Measurements from ENCODE around the gene MYLIP.

MYLIP gene

DNA sequence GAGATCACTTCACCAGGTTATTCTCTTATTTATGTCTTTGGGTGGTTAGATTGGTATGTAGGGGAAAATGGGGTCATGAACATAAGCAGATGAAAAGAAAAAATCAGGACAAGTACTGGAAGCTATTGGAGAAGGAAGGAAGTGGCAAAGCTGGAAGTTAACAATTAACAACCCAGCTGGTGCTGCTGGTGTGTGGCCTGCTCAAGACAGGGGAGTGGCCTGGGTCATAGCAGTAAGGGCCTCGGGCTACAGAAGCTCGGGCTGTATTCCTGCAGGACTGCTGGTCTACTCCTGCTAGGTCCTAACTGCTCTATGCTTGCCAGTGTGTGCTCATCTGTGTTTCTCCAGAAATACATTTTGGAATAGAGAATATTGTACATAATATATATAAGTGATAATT lies 19.6 kb downstream of the MYLIP start:
- FAIRE-seq = no peak
- DNase-seq (ENCODE audit: insufficient read length, low spot score) = no peak
- TF ChIP-seq, protein P1, sequence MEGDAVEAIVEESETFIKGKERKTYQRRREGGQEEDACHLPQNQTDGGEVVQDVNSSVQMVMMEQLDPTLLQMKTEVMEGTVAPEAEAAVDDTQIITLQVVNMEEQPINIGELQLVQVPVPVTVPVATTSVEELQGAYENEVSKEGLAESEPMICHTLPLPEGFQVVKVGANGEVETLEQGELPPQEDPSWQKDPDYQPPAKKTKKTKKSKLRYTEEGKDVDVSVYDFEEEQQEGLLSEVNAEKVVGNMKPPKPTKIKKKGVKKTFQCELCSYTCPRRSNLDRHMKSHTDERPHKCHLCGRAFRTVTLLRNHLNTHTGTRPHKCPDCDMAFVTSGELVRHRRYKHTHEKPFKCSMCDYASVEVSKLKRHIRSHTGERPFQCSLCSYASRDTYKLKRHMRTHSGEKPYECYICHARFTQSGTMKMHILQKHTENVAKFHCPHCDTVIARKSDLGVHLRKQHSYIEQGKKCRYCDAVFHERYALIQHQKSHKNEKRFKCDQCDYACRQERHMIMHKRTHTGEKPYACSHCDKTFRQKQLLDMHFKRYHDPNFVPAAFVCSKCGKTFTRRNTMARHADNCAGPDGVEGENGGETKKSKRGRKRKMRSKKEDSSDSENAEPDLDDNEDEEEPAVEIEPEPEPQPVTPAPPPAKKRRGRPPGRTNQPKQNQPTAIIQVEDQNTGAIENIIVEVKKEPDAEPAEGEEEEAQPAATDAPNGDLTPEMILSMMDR (IDR thresholded peaks at IDR 0.05; ENCODE audit: insufficient read depth, missing control alignments) = no peak

- DNase-seq (ENCODE audit: insufficient read length, low spot score) (no peak), FAIRE-seq (no peak)
- TF ChIP-seq, protein P1 (IDR thresholded peaks at IDR 0.05; ENCODE audit: insufficient read depth, missing control alignments) = no peak
These were observed 20.4 kb downstream of the MYLIP start for GRCh38 chr6:16149305-16149704.

DNA sequence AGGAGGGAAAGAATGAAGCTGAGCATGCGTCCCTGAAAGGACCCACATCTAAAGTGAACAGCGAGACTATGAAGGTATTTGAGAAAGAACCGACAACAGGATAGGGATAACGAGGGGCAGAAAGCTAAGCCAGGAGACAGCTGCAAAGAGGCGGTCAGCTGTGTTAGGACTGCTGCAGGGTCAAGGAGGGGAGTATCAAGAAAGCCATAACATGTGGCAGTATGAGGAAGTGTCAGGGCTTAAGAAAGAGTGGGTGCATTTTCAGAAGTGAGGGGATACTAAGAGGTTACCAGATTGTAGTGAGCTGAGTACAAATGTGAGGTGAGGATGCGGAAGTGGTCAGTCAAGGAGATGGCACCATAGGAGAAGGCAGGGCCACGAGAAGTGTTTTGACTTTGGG lies 21.2 kb downstream of the MYLIP start:
- FAIRE-seq (no peak), DNase-seq (ENCODE audit: insufficient read length, low spot score) (no peak)
- TF ChIP-seq, protein P1 (IDR thresholded peaks at IDR 0.05; ENCODE audit: insufficient read depth, missing control alignments) = no peak

GRCh38 chr6:16153211-16153820 lies 24.4 kb downstream of the MYLIP start:
- TF ChIP-seq, protein P1 (IDR thresholded peaks at IDR 0.05; ENCODE audit: insufficient read depth, missing control alignments) = no peak
- DNase-seq (ENCODE audit: insufficient read length, low spot score) (no peak), FAIRE-seq (no peak)

DNA sequence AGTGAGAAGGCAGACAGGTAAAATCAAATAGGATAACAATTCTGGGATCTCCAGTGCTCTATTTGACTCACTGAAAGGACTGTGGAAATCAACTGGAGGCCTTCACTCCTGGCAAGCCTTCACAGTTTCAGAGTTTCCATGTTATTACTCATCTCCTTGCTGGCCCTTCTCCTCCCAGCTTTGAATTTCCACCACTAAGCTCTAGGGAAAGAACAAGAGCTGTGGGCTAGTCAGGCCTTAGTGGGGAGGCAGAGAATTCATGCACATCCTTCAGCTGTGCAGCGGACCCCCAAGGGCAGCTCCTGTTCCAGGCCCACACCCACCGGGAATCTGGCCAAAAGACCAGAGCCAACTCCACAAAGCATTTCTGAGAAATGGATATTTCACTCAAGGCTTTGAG lies 26.0 kb downstream of the MYLIP start:
- FAIRE-seq (no peak), DNase-seq (ENCODE audit: insufficient read length, low spot score) (no peak)
- TF ChIP-seq, protein P1 (IDR thresholded peaks at IDR 0.05; ENCODE audit: insufficient read depth, missing control alignments) = no peak

DNA sequence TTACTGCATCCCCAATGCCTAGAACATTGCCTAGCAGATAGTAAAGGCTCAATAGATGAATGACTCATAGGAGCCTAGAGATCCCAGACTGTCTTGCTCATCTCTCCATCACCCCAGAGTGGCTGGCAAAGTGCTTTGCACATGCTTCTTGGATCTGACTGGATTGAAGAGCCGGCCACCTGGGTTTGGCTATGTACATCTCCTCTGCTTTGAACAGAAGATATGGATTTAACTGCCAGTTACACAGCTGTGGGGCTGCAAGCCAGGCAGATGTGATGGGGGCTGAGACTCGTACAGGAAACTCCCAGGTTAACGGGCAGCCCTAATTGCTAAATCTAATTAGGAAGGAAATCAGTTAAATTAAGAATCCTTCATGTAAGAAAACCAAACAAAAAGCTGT lies 28.6 kb downstream of the MYLIP start:
- FAIRE-seq (no peak), DNase-seq (ENCODE audit: insufficient read length, low spot score) (no peak)

DNA sequence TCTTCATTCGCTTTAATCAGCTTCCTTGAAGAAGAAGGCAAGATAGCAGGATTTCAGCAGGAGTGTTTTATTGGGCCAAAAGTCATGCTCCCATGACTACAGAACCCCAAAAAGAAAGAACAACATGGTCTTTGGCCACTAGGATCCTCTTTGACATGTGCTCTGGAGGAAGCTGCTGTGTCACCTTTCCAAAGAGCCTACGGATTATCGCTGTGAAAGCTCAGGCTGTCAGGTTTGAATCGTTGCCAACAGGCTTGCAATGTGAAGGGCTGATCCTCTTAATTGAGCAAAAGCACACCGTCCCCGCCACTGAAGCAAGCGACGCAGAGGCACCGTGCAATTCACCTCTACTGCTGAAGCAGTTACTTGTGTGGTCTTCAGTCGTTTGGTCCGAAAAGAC lies 29.0 kb downstream of the MYLIP start:
- peak; percentile 83 for FAIRE-seq
- TF ChIP-seq, protein P1 (IDR thresholded peaks at IDR 0.05; ENCODE audit: insufficient read depth, missing control alignments) = no peak
- DNase-seq (ENCODE audit: insufficient read length, low spot score) = peak; percentile 68

More for the DNA sequence above, 28.6 kb downstream of the MYLIP start:
- TF ChIP-seq, protein P1 (IDR thresholded peaks at IDR 0.05; ENCODE audit: insufficient read depth, missing control alignments) = no peak

Measured in D721Med (cell line).